ENCODE measurements around the gene GCN1.

The GCN1 gene

DNA sequence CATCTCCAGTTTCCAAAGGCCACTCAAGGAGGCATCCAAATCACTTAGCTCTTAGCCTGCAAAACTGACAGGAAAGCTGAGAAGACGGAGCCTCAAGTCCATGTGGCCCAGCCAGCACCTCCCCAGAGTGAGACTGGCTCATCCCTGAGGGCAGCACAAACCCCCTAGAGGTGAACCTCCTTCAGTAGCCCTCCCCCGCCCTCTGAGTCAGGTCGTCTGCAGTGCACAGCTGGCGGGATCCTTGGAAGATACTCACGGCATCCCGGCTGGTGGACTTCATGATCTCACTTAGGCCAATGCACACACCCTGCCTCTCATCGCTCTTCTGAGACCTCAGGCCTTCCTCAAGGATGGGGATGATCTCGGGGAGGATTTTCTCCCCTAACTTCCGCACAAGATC is 53.9 kb downstream of the GCN1 start:
- no peak for DNase-seq (ENCODE audit: low spot score)
- H3K27ac ChIP-seq = no peak overlapping the region
- TF ChIP-seq, protein P1, sequence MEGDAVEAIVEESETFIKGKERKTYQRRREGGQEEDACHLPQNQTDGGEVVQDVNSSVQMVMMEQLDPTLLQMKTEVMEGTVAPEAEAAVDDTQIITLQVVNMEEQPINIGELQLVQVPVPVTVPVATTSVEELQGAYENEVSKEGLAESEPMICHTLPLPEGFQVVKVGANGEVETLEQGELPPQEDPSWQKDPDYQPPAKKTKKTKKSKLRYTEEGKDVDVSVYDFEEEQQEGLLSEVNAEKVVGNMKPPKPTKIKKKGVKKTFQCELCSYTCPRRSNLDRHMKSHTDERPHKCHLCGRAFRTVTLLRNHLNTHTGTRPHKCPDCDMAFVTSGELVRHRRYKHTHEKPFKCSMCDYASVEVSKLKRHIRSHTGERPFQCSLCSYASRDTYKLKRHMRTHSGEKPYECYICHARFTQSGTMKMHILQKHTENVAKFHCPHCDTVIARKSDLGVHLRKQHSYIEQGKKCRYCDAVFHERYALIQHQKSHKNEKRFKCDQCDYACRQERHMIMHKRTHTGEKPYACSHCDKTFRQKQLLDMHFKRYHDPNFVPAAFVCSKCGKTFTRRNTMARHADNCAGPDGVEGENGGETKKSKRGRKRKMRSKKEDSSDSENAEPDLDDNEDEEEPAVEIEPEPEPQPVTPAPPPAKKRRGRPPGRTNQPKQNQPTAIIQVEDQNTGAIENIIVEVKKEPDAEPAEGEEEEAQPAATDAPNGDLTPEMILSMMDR (IDR thresholded peaks at IDR 0.05) = no peak
- no peak overlapping the region for H3K4me3 ChIP-seq

DNA sequence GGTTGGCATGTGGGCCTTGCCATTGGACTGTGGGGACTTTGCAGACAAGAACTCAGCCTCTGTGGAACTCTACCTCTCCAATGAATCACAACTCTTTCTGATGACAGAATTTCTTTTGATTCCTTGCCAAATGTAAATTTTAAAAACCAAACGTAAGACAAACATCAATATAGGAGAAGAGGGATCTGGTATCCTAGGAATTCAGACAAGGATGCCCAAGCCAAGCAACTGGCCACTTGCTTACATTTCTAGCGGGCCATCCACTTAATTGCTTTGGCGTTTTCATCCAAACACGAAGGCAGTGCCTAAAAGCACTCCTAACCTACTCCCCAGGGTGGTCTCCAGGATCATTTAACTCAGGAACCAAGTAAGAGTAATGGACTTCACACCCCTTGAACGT is 54.6 kb downstream of the GCN1 start:
- DNase-seq (ENCODE audit: low spot score) = no peak
- Histone ChIP-seq H3K27ac (no peak overlapping the region), H3K4me3 (no peak overlapping the region)
- TF ChIP-seq, protein P1 (IDR thresholded peaks at IDR 0.05) = no peak

DNA sequence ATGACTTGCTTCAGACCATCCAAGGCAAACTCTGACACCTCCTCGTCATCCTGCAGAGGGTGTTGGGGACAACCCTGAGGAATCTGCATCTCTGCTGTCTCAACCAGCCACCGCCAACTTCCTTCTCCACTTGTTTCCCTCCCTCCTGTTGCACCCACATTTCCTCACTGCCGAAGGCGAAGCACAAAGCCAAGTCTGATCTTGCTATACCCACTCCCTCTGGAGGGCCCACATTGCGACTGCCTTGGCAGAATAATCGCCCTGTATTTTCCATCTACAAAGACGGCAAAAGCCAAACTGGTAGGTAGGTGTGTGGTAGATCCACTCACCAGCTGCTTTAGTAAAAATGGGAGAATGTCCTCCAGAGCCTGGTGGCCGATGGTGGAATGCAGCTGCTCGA is 56.1 kb downstream of the GCN1 start:
- DNase-seq (ENCODE audit: low spot score) = no peak
- TF ChIP-seq, protein P1 (IDR thresholded peaks at IDR 0.05) = no peak
- Histone ChIP-seq H3K4me3 (no peak overlapping the region), H3K27ac (no peak overlapping the region)

DNA sequence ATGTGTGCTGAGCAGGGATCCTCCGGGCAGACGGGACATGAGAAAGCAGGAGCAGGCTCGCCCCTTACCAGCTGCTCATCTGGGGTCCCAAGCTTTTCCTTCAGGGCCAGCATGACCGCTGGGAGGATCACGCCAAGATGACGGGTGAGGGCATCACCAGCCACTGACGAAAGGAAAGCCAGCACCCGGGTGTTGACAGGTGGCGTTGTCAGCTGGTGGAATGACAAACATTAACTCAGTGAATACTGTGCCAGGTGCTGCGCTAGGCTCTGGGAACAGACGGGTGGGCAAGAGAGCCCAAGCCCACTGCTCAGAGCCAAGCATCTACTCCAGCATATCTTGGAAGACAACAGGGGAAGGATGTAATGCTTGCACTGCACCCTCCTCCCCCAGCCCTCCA is 56.7 kb downstream of the GCN1 start:
- Histone ChIP-seq H3K4me3 (no peak overlapping the region), H3K27ac (no peak overlapping the region)
- no peak for DNase-seq (ENCODE audit: low spot score)
- TF ChIP-seq, protein P1 (IDR thresholded peaks at IDR 0.05) = no peak

DNA sequence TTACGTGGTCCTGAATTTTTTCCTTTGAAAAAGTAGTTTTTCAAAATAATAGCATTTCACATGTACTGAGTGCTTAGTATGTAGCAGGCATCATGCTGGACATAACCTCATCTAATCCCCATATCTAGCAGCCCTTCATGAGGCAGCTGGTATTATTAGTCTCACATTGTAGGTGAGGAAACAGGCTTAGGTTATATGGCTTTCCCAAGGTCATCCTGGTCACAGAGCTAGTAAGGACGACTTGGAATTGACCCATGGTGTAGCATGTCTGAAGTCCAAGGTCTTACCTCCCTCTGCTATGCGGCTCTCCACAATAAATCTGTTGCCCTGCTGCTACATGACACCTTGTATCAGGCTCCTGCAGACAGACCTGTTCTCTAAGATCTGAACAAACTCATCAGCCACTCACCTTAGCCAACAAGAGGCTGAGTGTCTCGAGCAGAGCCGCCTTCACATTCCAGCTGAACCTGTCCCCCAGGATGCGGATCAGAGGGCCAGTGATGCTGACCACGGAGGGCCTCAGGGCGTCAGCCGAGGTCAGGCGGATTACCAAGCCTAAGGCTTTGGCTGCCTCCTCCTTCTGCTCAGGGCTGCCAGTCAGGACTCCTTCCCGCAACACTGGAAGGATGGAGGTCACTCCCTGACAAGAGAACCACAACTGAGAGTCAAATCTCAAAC is 58.3 kb downstream of the GCN1 start:
- DNase-seq (ENCODE audit: low spot score) = no peak
- Histone ChIP-seq H3K4me3 (no peak overlapping the region), H3K27ac (no peak overlapping the region)
- TF ChIP-seq, protein P1 (IDR thresholded peaks at IDR 0.05) = no peak

DNA sequence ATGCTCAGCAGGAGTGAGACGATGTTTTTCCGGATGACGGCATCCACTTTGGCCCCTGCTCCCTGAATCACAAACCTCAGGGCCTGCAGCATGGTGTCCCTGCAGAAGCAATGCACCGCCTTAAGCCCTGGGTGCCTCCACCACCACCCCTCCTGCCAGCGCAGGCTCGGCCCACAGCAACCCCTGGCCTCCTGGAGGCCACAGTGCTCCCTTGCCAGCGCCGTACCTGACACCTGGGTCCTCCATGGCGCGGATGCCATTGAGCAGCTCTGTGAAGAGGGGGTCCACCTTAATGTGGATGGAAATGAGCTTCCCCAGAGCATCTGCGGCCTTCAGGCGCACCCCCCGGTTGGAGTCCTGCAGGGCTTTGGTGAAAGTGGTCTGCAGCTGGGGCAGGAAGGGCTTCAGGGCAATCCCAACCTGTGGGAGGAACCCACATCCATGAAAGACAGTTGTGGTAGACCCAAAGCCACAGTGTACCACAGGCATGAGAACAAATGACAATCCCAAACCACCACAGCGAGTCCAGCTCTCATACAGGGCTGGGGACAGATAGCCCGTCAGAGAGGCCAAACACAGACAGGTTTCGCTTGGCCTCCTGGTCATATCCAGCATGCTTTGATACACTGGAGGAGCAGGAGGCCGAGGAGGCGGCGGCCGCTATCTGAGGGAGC is 60.1 kb downstream of the GCN1 start:
- no peak for DNase-seq (ENCODE audit: low spot score)

More for the DNA sequence above, 60.1 kb downstream of the GCN1 start:
- Histone ChIP-seq H3K4me3 (no peak overlapping the region), H3K27ac (no peak overlapping the region)
- TF ChIP-seq, protein P1 (IDR thresholded peaks at IDR 0.05) = no peak
